Lower leg skin (tissue), 4 donors: ENCODE results near the gene FOXJ3. TPM values are rescaled to one million over a fixed set of nuclear protein-coding genes. Genes with fewer than 3 reads are reported as not detected.

Experiments
- DNase-seq, 2 donors: peaks; one replicate each; pipeline ENCODE4 v3.0.0-alpha.2; 2019; ENCODE audit warnings: low spot score in 2 of 2
- H3K4me3 ChIP-seq: fragments of 200-600 bp; sonication (generic); 2 replicates; pipeline ENCODE4 v1.5.1; 2017; ENCODE audit warnings: mild to moderate bottlenecking, low read depth; ENCODE audit not compliant: poor library complexity, severe bottlenecking
- CTCF ChIP-seq, 3 donors: fragments of 450-650 bp; IDR thresholded peaks; one replicate each; pipeline ENCODE4 v1.5.1; 2016; ENCODE audit warnings: antibody characterized with exemption in 3 of 3, mild to moderate bottlenecking in 3 of 3, moderate library complexity in 2 of 3
- POLR2A ChIP-seq, 2 donors: fragments of 450-650 bp; IDR thresholded peaks; one replicate each; pipeline ENCODE4 v1.6.1; 2016 to 2017; ENCODE audit warnings: antibody characterized with exemption in 2 of 2, mild to moderate bottlenecking in 1 of 2, moderate library complexity in 1 of 2
- WGBS, 2 donors: methylation state at CpG; one replicate each; pipeline ENCODE4 v1.1.5; 2018; 5-methylcytosine and 5-hydroxymethylcytosine counted together
- intact Hi-C: fragments of 100-400 bp; cut with DNase I; formaldehyde crosslinking; loops from one replicate; pipeline ENCODE4 v1.15.0; 2023; ENCODE audit warnings: low total_unique reads
- total RNA-seq, 4 donors: library from RNA; depleted of rRNA; stranded (reverse); fragments of >200 nt; gene quantifications; one replicate each; pipeline ENCODE4 v1.1.0, GENCODE V29; 2016

FOXJ3 gene
- total RNA-seq, 4 donors from 2014 or later = 29.8 to 39.6 (median 35.9) TPM

- 67 to 68% methylated on average over 4 of the region's 4 CpGs for WGBS, 2 donors
- DNase-seq = no peak
- intact Hi-C loops = no loop called here
- TF ChIP-seq CTCF (IDR thresholded peaks at IDR 0.05) = no peak
- no peak for TF ChIP-seq POLR2A (IDR thresholded peaks at IDR 0.05)
- no peak overlapping the region for H3K4me3 ChIP-seq
Observed at GRCh38 chr1:42192106-42192505, 142.9 kb downstream of the FOXJ3 start.

- 92 to 95% methylated on average over 8 of the region's 8 CpGs for WGBS, 2 donors
- intact Hi-C loops = no loop called here
- no peak overlapping the region for H3K4me3 ChIP-seq
- TF ChIP-seq CTCF (IDR thresholded peaks at IDR 0.05) = no peak
- no peak for TF ChIP-seq POLR2A (IDR thresholded peaks at IDR 0.05)
- no peak for DNase-seq
Observed at GRCh38 chr1:42191319-42191718, 143.7 kb downstream of the FOXJ3 start.

GRCh38 chr1:42189931-42190853 is 144.8 kb downstream of the FOXJ3 start:
- no peak for TF ChIP-seq POLR2A (IDR thresholded peaks at IDR 0.05)
- no peak for TF ChIP-seq CTCF (IDR thresholded peaks at IDR 0.05)
- 83 to 94% methylated on average over 6 of the region's 6 CpGs for WGBS, 2 donors
- H3K4me3 ChIP-seq = no peak overlapping the region
- intact Hi-C loops = no loop called here
- no peak for DNase-seq

GRCh38 chr1:42186152-42186551 is 148.9 kb downstream of the FOXJ3 start:
- TF ChIP-seq POLR2A (IDR thresholded peaks at IDR 0.05) (no peak), CTCF (IDR thresholded peaks at IDR 0.05) (no peak)
- no peak for DNase-seq
- WGBS, 2 donors = 80 to 83% methylated on average over 3 of the region's 3 CpGs
- intact Hi-C loops = no loop called here
- no peak overlapping the region for H3K4me3 ChIP-seq

- H3K4me3 ChIP-seq = no peak overlapping the region
- intact Hi-C loops = no loop called here
- 93 to 94% methylated on average over 3 of the region's 3 CpGs for WGBS, 2 donors
- DNase-seq = no peak
- TF ChIP-seq POLR2A (IDR thresholded peaks at IDR 0.05) = no peak
- no peak for TF ChIP-seq CTCF (IDR thresholded peaks at IDR 0.05)
Observed at GRCh38 chr1:42184616-42185015, 150.4 kb downstream of the FOXJ3 start.

GRCh38 chr1:42183957-42184268 is 151.1 kb downstream of the FOXJ3 start:
- no peak overlapping the region for H3K4me3 ChIP-seq
- intact Hi-C loops = no loop called here
- DNase-seq = no peak
- no peak for TF ChIP-seq CTCF (IDR thresholded peaks at IDR 0.05)
- TF ChIP-seq POLR2A (IDR thresholded peaks at IDR 0.05) = no peak
- WGBS, 2 donors = 96 to 97% methylated on average over 6 of the region's 6 CpGs
